ENCODE results near the gene UGT1A7.
"Not testable (repeated sequence)": the region's sequence is repeated elsewhere in the genome, so short reads cannot be mapped to it uniquely, and the experiment has no call there.

UGT1A7 gene

GRCh38 chr2:233698740-233699139, 17.0 kb downstream of the UGT1A7 start:
- DNase-seq (ENCODE audit: low spot score): no peak
- POLR2A ChIA-PET (ENCODE audit: low non-redundant PET): no interaction called here
- CTCF ChIA-PET: no interaction called here
- TF ChIP-seq CTCF (conservative IDR thresholded peaks at IDR 0.05; ENCODE audit: low read depth): no peak
- H3K27ac ChIP-seq: peak overlapping the region; percentile 36; the same call in 1 of the 2 replicates

- no peak for DNase-seq (ENCODE audit: low spot score)
- POLR2A ChIA-PET (ENCODE audit: low non-redundant PET): no interaction called here
- TF ChIP-seq CTCF (conservative IDR thresholded peaks at IDR 0.05; ENCODE audit: low read depth): no peak
- peak overlapping the region; percentile 86 for H3K27ac ChIP-seq
- CTCF ChIA-PET: interaction anchor here (0.6 kb wide), 1 partner anchor 17 kb away, joined by 3 read pairs; no protein-coding TSS in a partner anchor
Measured at GRCh38 chr2:233699424-233700027, 17.8 kb downstream of the UGT1A7 start.

- H3K27ac ChIP-seq: peak overlapping the region; percentile 86
- DNase-seq (ENCODE audit: low spot score): no peak
- TF ChIP-seq CTCF (conservative IDR thresholded peaks at IDR 0.05; ENCODE audit: low read depth): no peak
- POLR2A ChIA-PET (ENCODE audit: low non-redundant PET): no interaction called here
- CTCF ChIA-PET: interaction anchor here (0.6 kb wide), 1 partner anchor 16 kb away, joined by 3 read pairs; no protein-coding TSS in a partner anchor
Measured at GRCh38 chr2:233700028-233700635, 18.4 kb downstream of the UGT1A7 start.

GRCh38 chr2:233700842-233701241, 19.1 kb downstream of the UGT1A7 start:
- H3K27ac ChIP-seq; POLR2A ChIA-PET (ENCODE audit: low non-redundant PET); CTCF ChIA-PET; DNase-seq (ENCODE audit: low spot score): not testable (repeated sequence)

- CTCF ChIA-PET: no interaction called here
Measured at GRCh38 chr2:233702238-233702637, 20.5 kb downstream of the UGT1A7 start.

GRCh38 chr2:233705911-233706506, 24.3 kb downstream of the UGT1A7 start:
- ChIA-PET POLR2A (ENCODE audit: low non-redundant PET) (interaction anchor here (1.3 kb wide), 1 partner anchor 15 kb away, joined by 6 read pairs; no protein-coding TSS in a partner anchor), CTCF (interaction anchor here (0.7 to 1.0 kb wide), 2 partner anchors 10 to 217 kb away, joined by 3 read pairs; no protein-coding TSS in a partner anchor)
- H3K27ac ChIP-seq: peak overlapping the region; percentile 83
- no peak for DNase-seq (ENCODE audit: low spot score)
- no peak for TF ChIP-seq CTCF (conservative IDR thresholded peaks at IDR 0.05; ENCODE audit: low read depth)

More at GRCh38 chr2:233702238-233702637, 20.5 kb downstream of the UGT1A7 start:
- no peak for TF ChIP-seq CTCF (conservative IDR thresholded peaks at IDR 0.05; ENCODE audit: low read depth)
- no peak for DNase-seq (ENCODE audit: low spot score)
- POLR2A ChIA-PET (ENCODE audit: low non-redundant PET): no interaction called here
- no peak overlapping the region for H3K27ac ChIP-seq
